Measurements from ENCODE around the gene IFI35. TPM values are rescaled to one million over a fixed set of nuclear protein-coding genes. Genes with fewer than 3 reads are reported as not detected.

Gene IFI35
- total RNA-seq, 2 experiments from 2014 or later: 33.4 to 35.8 TPM

DNA sequence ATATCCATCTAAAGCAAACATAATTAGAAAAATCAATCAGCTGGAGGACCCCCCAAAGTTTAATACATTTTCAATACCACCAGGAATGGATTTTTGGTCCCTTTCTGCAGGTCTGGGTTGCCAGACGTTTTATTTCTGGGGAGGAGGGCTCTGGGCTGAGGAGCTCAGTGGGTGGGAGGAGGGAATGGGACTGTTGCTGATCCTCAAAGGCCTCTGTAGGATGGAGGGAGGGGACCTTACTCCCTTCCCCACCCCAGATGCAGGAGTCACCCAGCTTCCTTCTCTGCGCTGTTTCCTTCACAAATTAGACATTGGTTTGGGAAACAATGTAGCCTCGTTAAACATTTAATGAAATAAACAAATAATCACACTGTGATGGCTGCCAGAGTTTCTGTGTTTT, 25.1 kb downstream of the IFI35 start:
- POLR2A ChIA-PET: interaction anchor here (0.8 kb wide), 1 partner anchor 34 kb away, joined by 3 read pairs; the partner anchor contains the start of gene RPL27
- Mint-ChIP-seq H3K27me3 (no peaks in the 10 kb centered on the region), H3K4me3 (no peak overlapping the region), H3K9me3 (no peaks in the 10 kb centered on the region), H3K36me3 (ENCODE audit: low read depth) (no peaks in the 10 kb centered on the region), H3K27ac (no peak overlapping the region), H3K4me1 (ENCODE audit: low read depth) (no peaks in the 10 kb centered on the region)
- TF ChIP-seq, protein P1, sequence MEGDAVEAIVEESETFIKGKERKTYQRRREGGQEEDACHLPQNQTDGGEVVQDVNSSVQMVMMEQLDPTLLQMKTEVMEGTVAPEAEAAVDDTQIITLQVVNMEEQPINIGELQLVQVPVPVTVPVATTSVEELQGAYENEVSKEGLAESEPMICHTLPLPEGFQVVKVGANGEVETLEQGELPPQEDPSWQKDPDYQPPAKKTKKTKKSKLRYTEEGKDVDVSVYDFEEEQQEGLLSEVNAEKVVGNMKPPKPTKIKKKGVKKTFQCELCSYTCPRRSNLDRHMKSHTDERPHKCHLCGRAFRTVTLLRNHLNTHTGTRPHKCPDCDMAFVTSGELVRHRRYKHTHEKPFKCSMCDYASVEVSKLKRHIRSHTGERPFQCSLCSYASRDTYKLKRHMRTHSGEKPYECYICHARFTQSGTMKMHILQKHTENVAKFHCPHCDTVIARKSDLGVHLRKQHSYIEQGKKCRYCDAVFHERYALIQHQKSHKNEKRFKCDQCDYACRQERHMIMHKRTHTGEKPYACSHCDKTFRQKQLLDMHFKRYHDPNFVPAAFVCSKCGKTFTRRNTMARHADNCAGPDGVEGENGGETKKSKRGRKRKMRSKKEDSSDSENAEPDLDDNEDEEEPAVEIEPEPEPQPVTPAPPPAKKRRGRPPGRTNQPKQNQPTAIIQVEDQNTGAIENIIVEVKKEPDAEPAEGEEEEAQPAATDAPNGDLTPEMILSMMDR (IDR thresholded peaks at IDR 0.05): no peak
- no peak for DNase-seq
- ATAC-seq: no peak
- intact Hi-C loops (cut with micrococcal nuclease): no loop called here
- CTCF ChIA-PET: no interaction called here

DNA sequence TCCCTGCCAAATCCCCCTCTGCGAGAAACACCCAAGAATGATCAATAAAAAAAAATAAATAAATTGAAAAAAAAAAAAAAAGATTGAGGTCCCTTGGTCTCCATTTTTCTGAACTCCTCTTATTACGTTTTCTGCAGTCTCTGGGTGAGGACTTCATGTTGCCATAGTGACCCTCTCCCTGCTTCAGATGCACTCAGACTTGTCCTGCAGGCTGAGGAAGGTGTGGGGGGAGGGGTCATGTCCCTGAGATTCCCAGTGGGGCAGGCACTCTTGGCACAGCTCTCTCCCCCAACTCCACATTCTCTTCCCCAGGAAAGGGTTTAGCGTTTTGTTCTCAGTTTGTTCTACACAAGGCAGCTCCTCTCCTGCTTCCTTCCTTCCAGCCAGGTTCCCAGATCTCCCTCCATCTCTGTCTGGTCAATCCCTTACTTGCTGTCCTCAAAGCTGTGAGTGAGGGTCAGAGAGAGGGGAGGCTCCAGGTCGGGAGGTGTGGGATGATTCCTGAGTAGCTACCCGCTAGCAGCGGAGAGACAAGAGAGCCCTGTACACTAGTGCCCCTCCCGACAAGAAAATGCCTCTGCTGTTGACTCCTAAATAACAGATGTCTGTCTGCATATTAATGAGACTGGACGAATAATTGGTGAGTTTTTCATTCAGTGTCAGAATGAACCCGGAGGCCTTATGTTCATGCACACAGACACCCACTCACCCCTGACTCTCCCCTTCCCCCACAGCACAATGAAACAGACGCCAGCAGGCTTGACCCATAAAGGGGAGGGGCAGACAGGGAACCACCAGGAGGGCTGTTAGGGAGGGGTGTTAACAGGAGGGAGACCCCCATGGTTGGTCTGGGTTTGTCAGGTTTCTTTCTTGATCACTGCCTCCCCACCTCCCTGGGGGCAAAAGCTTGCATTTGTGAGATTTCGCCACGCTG, 27.6 kb downstream of the IFI35 start:
- DNase-seq (no peak), ATAC-seq (no peak)
- intact Hi-C loops (cut with micrococcal nuclease): no loop called here
- Mint-ChIP-seq H3K36me3 (ENCODE audit: low read depth) (no peaks in the 10 kb centered on the region), H3K4me1 (ENCODE audit: low read depth) (no peaks in the 10 kb centered on the region), H3K27ac (no peak overlapping the region), H3K9me3 (no peaks in the 10 kb centered on the region), H3K4me3 (no peak overlapping the region), H3K27me3 (no peaks in the 10 kb centered on the region)
- TF ChIP-seq, protein P1 (IDR thresholded peaks at IDR 0.05): no peak
- POLR2A ChIA-PET: interaction anchor here (0.6 to 1.2 kb wide), 3 partner anchors 91 to 326 kb away, joined by 3 to 5 read pairs (median 3); partner anchors contain the start of gene BRCA1
- CTCF ChIA-PET: no interaction called here

DNA sequence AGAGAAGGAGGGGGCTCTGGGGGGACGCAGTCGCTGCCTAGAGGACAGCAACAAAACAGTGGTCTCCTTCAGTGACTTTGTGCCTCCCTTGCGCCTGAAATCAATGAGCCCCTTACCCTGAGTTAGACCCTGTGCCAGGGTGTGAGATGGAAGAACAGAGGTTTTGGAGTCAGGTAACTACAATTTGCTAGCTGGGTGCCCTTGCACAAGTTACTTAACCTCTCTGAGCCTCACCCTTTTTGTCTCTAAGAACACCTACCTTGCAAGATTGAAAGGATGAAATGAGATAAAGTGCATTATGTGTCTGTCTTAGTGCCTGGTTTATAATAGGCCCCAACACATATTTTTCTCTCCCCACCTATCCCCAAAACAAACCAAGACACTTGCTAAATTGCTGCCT, 28.3 kb downstream of the IFI35 start:
- Mint-ChIP-seq H3K4me3 (no peak overlapping the region), H3K36me3 (ENCODE audit: low read depth) (no peaks in the 10 kb centered on the region), H3K27me3 (no peaks in the 10 kb centered on the region), H3K4me1 (ENCODE audit: low read depth) (no peaks in the 10 kb centered on the region), H3K27ac (no peak overlapping the region), H3K9me3 (no peaks in the 10 kb centered on the region)
- ATAC-seq (no peak), DNase-seq (no peak)
- intact Hi-C loops (cut with micrococcal nuclease): no loop called here
- TF ChIP-seq, protein P1 (IDR thresholded peaks at IDR 0.05): no peak
- ChIA-PET POLR2A (interaction anchor here (0.6 kb wide), 1 partner anchor 90 kb away, joined by 5 read pairs; the partner anchor contains the start of gene BRCA1), CTCF (interaction anchor here (1.0 kb wide), 1 partner anchor 10 kb away, joined by 3 read pairs; no protein-coding TSS in a partner anchor)

DNA sequence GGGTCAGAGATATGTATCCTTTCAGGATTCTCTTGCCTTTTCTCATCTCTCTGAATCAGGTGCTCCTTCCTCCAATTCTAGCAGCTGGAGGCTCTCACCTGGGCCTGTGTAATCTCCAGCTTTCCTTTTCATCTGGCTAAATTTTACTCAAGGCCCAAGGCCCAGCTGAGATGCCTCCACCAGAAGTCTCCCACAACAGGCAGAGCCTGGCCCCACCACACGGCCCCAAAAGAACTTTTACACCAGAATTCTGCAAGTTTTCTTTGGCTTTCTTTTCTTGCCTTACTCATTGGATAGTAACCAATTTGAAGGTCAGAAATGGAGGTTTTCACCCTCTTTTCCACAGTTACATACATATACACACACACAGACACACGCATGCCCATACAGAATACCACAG, 33.1 kb downstream of the IFI35 start:
- TF ChIP-seq, protein P1 (IDR thresholded peaks at IDR 0.05): no peak
- peaks cover 6% of the 10 kb centered on the region for H3K36me3 Mint-ChIP-seq (ENCODE audit: low read depth)
- DNase-seq (no peak), ATAC-seq (no peak)
- H3K27me3 Mint-ChIP-seq: no peaks in the 10 kb centered on the region
- H3K27ac Mint-ChIP-seq: no peak overlapping the region
- no peaks in the 10 kb centered on the region for H3K4me1 Mint-ChIP-seq (ENCODE audit: low read depth)
- intact Hi-C loops (cut with micrococcal nuclease): no loop called here
- no peak overlapping the region for H3K4me3 Mint-ChIP-seq
- ChIA-PET CTCF (no interaction called here), POLR2A (interaction anchor here (0.8 kb wide), 1 partner anchor 24 kb away, joined by 3 read pairs; no protein-coding TSS in a partner anchor)
- H3K9me3 Mint-ChIP-seq: no peaks in the 10 kb centered on the region

DNA sequence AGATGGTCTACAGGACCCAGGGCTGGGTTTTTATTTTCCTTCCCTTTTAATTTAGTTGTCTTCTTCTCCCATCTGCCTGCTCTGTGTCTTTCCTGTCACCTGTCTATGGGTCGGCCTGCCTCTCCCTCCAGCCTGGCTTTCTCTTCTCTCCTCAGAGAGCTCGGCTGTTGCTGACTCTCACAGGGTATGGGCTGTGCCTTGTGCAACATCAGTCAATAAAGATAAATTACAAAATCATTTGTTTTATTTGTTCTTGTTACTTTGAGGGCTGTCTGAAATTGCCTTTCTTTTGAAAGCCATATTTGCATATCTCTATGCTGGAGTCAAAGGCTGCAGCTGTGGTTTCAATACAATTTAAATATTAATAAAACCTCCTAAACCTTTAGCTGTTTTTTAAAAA, 34.1 kb downstream of the IFI35 start:
- intact Hi-C loops (cut with micrococcal nuclease): no loop called here

More for the DNA sequence above, 34.1 kb downstream of the IFI35 start:
- ChIA-PET POLR2A (no interaction called here), CTCF (no interaction called here)
- H3K27me3 Mint-ChIP-seq: no peaks in the 10 kb centered on the region
- DNase-seq: no peak
- ATAC-seq: no peak
- no peak overlapping the region for H3K4me3 Mint-ChIP-seq
- no peak overlapping the region for H3K27ac Mint-ChIP-seq
- TF ChIP-seq, protein P1 (IDR thresholded peaks at IDR 0.05): no peak
- no peaks in the 10 kb centered on the region for H3K9me3 Mint-ChIP-seq
- H3K36me3 Mint-ChIP-seq (ENCODE audit: low read depth): peaks cover 12% of the 10 kb centered on the region
- H3K4me1 Mint-ChIP-seq (ENCODE audit: low read depth): no peaks in the 10 kb centered on the region

Data from activated CD8-positive, alpha-beta T cell treated with anti-CD3 and anti-CD28 coated beads for 36 hours (primary cell).